ENCODE measurements around the gene ALDOB.

Gene ALDOB

DNA sequence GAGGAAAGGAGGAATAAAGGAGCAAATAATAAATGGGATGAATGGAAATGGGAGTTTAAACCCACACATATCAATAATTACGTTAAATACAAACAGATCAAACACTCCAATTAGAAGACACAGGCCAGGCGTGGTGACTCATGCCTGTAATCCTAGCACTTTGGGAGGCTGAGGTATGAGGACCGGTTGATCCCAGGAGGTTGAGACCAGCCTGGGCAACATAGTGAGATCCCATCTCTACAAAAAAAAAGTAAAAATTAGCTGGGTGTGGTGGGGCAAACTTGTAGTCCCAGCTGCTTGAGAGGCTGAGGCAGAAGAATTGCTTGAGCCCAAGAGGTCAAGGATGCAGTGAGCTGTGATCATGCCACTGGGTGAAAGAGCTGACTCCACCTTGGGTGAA is 54.5 kb downstream of the ALDOB start:
- no peak for DNase-seq

DNA sequence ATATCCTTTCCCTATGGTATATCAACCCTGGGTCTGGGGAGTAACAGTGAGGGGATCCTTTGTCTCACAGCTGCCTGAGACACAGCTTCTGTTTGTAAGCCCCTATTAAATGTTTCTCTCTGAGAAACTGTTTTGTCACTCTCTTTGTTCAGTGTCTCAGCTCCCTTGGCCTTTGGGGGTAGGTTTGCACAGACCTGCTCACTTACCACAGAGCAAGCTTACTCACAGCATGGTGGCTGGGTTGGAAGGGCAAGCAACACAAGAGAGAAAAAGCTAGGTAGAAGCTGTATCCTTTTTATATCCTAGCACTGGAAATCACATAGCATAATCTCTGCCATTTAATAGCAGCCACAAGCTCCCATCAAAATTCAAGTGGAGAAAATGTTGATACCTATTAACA is 55.3 kb downstream of the ALDOB start:
- DNase-seq = no peak

DNA sequence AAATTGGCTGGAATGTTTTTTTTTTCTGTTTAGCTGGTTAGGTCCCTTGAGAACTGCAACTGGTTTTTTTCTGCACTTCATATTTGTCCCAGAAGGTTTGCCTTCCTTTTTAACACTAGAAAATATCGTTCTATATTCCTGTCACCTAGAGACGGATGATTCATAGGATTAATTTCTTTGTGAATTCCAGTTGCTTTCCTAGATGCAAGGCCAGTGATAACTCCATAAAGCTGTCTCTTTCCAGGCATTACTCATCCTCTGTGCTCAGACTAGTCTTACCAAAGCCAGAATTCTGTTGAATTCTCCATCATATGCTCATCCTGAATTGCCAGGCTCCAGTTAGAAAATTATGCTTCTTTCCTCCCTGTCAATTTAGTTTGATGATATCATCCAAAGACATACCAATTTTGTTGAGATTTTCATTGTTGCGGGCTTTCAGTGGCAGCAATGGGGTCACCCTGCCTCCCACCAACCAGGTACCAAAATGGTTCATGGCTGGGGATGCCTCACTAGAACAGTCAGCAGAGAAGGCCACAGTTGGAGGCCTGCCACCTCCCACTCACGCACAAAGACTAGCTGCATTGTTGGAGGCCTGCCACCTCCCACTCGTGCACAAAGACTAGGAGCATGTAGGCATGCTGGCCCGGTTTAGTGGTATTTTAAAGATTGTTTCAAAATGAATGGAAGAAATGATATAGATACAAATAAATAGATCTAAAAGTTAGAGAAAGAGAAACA is 59.3 kb downstream of the ALDOB start:
- no peak for DNase-seq

DNA sequence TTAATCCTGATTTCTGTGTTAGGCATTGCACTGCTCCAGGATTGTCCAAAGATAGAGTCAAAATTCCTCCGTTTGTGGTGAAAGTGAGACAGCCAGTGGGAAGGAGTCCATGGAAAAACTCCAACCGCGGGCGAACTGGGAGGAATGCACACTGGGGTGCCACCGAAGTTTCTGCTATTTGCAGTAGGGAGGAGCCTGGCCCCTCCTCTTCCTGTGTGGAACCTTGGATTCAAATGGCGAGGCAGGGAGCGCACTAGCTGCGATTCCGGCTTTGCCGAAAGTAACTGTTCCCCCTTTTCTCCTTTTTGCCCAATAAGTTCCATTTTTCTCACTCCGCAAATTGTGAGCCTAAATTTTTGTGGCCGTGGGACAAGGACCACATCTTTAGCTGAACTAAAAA is 60.0 kb downstream of the ALDOB start:
- no peak for DNase-seq

DNA sequence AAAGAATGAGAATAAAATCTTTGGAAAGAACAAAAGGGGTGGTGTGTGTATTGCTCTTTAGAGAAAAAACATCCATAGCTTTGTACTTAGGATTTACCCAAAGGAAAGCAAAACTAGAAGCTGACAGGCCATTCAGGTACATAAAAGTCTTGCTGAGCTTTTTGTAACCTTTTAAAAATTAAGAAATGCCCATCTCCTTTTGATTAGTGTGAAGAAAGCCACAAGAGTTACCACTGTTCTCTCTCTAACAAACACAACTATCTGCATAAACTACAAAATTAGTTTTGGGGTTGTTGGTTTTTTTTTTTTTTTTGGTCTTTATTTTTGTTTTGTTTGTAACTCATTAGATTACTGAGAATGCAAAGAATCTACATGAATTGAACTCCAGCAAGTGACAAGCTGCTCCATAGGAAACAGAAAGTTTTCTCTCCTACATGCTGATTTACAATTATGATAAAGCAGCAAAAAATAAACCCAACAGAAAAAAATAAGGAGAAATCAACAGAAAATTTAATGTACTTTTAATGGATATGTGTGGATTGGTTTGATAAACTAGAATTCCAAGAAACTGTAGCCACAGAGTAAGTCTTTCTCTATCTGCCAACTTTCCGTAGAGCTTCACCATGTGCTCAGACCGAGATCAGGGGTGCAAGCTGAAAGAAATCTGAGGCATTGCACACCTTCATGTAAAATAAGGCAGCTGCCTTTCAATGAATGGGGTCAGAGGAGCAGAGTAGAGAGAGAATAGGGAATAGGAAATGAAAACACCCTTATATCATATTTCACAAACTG is 63.1 kb downstream of the ALDOB start:
- no peak for DNase-seq

DNA sequence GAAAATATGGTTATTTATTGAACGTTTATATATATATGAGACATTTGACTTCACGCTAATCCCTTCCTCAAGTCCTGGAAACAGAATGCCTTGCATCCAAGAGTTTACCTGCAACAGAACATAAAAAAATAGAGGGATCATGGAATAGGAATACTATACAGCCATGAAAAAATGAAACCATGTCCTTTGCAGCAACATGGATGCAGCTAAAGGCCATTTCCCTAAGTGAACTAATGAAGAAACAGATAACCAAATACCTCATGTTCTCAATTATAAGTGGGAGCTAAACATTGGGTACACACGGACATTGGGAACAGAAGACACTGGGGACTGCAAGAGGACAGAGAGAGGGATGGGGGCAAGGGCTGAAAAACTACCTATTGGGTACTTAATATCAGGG is 63.8 kb downstream of the ALDOB start:
- no peak for DNase-seq

All from suppressor macrophage treated with lipopolysaccharide for 4 hours (primary cell).